Fibroblast of skin of left quadriceps (primary cell): ENCODE measurements around the gene SUGP2.

Experiments used
- DNase-seq, 2 experiments: peaks; one replicate each; pipeline ENCODE4 v3.0.0-alpha.2; 2013; ENCODE audit warnings: low read depth in 2 of 2

Gene SUGP2

DNA sequence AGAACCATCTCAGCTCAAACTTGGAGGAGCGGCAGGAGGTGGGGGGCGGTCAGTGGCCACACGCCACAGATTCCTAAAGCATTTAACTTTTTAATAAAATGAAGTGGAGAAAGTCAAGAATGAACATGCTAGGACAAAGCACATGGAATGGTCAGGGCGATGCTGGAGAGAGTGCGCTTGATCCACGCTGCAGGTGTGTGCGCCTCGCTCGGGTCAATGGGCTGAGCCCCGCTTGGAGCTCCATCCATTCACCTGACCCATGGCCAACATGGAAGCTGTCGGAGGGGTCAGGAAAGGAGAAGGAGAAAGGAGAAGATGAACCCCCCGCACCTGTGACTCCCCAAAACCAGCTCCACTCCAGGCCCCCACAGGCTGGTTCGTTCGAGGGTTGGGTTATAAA is 41.8 kb downstream of the SUGP2 start:
- no peak for DNase-seq

DNA sequence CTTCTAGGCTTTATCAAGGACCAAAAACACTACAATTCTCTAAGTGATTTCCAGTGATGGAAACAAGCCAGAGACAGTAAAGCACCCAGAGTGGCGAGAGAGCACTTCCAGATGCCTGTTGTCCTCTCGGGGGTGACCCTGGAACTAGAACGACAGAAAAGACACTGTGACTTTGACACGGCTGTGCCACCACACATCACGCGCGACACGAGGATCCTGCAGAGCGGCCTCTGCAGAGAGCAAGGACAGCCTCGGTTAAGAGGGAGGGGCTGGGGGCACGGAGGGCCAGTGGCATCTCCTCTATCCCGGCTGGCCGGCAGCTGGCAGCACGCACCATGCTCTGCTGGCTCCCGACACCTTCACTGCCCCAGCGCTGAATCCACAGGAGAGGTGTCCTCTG is 42.3 kb downstream of the SUGP2 start:
- no peak for DNase-seq

DNA sequence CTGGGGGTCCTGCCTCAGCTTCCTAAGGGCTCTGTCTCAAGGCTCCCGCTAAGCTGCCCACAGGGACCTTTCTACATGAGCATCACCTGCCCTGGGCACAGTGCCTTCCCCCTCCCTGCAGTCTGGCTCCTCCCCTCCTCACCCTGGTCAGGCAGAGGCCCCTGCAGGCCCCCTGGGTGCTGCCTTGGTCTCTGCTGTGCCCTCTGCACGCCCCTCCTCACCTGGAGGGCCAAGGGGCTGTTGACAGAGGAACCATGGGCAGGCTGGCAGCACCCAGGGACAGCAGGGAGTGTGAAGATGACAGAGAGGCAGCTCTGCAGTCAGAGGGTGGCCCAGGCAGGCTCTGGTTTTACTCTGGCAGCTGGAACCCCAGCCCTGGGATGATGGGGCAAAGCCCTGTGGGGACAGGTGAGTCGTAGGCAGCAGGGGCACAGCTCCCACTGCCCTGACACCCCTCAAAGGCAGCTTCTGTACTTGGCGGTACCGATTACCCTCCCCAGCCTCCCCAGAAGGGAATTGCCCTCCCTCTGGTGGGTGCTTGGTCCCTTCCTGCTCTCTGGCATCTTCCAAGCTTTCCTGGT is 43.1 kb downstream of the SUGP2 start:
- DNase-seq, result no peak

DNA sequence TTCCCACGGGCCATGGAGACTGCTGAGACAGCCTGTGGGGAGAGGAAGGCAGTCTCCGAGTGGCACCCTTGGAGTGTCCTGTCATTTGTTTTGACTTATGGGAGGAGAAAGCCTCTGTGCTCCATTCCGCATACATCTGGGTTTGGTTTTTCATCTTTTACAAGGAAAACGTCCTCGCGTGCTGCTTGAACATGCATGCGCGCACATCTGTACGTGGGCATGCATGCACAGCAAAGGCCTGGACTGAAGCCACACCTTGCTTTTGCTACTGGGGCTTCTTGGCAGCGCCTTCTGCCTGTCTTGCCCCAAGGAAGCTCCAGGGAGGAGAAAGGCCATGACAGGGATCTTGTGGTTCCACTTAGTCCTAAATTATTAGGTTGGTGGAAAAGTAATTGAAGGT is 44.0 kb downstream of the SUGP2 start:
- no peak for DNase-seq

DNA sequence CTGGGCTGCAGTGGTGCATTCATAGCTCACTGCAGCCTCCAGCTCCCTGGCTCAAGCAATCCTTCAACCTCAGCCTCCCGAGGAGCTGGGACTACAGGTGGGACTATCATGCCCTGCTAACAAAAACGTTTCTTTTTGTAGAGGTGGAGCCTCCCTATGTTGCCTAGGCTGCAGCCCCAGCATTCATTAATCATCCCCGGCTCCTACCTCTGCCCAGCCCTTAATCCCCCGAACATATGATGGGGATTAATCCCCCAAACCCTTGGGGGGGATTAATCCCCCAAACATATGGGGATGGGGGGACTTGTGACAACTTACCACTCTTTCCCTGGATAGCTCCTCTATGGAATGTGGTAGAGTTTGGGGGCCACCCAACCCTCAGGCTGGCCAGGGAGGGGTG is 45.9 kb downstream of the SUGP2 start:
- no peak for DNase-seq

DNA sequence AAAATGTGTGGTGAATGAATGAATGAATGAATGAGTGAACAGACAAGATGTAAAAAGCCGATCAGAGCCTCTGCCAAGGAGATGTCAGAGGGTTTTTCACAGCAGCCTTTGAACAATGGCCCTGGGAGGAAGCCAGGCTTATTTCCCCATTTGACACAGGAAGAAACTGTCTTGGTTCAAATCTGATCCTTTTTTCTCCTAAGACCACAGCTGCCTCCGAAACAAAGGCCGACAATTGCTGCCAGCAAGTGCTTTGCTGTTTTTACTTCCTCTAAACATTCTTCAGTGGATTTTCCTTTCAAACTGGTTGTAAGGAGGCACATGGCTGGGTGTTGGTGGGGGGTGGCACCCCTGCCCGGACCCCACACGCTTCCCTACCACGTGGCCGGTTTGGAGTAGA is 48.1 kb downstream of the SUGP2 start:
- no peak for DNase-seq

DNA sequence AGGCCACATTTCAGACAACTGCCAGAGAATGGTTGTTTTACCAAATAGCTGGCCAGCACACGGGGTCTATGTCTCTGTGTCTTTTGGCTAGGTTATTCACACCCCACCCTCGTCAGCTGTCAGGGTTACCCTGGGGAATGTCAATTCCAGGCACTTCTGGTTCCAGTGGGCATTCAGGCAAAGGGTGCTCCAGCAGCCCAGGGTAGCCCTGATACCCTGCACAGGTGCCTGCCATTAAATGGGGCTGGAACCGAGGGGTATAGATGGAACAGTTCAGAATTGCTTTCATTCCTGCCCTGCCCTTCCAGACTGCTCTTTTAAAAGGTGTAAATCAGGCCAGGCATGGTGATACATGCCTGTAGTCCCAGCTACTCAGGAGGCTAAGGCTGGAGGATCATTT is 49.1 kb downstream of the SUGP2 start:
- no peak for DNase-seq

DNA sequence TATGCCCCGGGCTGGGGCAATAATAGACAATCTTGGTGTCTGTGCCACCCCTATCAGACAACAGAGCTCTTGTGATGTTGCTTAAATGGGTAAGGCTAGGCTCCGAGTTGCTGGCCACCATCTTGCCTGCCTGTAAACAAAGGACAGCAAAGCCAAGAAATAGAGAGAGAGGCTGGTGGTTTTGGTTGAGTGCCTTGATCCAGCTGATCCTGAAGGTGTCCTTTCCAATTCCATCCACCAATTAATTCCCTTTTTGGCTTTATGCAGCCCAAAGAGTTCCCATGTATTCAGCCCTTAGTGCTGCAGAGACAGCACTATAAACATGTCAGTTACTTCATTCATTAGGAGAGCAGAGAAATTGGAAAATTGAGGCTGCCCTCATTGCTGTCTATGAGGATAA is 50.6 kb downstream of the SUGP2 start:
- no peak for DNase-seq

DNA sequence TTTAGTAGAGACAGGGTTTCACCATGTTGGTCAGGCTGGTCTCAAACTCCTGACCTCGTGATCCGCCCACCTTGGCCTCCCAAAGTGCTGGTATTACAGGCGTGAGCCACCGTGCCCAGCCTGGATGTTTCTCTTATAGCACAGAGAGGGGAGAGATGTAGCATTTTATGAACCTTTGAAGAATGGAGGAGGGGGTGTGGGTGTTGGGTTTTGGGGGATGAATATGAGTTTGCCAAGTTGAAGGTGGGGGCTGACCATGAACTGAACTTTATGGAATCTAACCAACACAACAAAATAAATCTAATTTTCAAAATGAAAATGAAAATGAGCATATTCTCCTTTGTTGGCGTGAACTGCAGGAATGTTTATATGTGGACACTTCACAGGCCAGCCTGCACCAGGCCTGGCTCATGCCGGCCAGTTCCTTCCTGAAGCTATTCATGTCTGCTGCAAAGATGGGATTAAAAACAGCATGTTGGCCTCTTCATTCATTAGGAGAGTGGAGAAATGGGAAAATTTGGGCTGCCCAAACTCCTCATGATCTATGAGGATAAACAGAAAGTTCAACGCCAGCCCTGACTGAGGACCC is 52.8 kb downstream of the SUGP2 start:
- DNase-seq, result no peak

DNA sequence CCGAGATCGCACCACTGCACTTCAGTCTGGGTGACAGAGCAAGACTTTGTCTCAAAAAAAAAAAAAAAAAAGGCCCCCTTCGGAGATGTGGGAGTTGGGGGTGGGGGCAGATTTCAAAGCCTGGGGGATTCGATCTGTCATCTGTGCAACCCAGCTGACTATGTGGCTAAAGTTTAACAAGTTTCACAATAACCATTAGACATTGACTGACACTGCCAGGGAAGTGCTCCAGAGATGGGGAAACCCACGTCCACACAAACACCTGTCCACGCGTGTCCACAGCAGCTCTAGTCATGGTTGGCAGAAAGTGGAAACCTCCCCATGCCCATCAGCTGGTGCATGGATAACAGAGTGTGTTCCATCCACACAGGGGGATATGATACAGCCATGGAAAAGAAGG is 54.7 kb downstream of the SUGP2 start:
- no peak for DNase-seq

DNA sequence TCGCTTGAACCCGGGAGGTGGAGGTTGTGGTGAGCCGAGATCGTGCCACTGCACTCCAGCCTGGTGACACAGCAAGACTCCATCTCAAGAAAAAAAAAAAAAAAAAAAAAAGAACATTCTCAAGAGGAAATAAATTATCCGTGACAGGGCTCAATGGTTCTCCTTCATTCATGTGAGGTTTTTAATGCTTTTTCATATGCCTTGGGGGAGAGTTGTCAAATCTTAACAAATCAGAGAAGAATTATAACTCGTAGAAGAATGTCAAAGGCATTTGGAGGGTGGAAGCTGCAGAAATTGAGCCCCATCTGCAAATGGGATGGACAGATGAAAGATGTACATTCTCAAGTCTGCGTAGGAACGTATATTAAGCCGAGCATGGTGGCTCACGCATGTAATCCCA is 57.4 kb downstream of the SUGP2 start:
- DNase-seq, result no peak

DNA sequence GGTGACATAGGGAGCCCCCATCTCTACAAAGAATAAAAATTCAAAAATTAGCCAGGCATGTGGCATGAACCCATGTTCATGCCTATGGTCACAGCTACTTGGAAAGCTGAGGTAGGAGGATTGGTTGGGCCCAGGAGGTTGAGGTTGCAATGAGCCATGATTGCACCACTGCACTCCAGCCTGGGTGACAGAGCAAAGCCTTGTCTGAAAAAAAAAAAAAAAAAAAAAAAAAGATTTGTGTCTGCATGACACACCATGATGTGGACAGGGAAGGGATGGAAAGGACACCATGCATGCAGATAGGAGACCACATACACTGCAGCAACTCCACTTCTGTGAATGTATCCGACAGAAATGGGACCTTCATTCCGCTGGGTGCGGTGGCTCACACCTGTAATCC is 58.3 kb downstream of the SUGP2 start:
- DNase-seq, result no peak

DNA sequence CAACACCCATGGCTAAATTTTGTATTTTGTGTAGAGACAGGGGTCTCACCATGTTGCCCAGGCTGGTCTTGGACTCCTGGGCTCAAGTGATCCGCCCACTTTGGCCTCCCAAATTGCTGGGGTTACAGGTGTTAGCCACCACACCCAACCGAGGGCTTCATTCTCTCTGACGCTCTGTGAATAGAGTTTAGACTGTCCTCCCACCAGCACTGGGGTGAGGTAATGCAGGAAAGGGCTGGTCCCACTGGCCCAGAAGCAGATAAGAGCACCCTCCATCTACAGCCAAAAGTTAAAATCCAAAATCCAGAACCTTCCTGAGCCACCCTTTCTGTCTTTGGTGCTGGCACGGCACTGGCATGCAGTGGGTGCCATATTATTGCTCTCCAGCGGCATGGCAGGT is 60.5 kb downstream of the SUGP2 start:
- no peak for DNase-seq

DNA sequence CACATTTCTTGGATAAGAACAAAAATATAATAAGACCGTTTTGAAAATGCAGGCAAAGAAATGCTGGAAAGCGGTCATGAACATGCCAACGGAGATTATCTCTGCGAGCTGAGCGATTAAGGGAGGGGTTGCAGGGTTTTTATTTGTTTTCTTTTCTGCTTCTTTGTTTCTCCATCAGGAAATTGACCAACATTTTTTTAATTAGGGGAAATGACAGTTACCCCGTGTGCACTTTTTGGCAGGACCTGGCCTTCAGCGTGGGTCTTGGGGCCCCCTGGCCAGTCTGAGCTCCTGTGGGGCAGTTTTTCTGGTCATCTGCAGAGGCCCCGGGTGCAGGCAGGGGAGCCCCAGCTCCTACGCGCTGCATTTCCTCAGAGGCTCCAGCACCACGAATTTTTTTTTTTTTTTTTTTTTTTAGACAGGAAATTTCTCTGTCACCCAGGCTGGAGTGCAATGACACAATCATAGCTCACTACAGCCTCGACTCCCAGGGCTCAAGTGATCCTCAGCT is 61.0 kb downstream of the SUGP2 start:
- no peak for DNase-seq

DNA sequence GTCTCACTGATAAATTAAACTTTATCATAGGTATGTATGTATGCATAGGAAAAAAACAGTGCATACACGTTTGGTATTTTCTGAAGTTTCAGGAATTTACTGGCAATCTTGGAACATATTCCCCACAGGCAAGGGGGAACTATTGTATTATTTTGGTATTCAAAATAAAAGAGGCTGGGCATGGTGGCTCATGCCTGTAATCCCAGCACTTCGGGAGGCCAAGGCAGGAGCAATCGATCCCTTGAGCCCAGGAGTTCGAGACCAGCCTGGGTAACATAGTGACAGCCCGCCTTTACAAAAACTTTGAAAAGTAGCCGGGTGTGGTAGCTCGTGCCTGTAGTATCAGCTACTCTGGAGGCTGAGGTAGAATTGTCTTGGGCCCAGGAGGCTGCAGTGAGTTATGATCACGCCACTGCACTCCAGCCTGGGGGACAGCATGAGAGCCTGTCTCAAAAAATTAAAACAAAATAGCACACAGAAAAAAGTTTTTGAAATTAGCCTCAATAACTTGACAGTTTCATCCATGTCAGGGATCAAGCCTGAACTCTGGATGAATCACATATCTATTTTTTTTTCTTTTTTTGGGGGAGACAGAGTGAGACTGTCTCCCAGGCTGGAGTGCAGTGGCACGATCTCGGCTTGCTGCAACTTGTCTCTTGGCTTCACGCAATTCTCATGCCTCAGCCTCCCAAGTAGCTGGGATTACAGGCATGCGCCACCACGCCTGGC is 63.2 kb downstream of the SUGP2 start:
- no peak for DNase-seq

DNA sequence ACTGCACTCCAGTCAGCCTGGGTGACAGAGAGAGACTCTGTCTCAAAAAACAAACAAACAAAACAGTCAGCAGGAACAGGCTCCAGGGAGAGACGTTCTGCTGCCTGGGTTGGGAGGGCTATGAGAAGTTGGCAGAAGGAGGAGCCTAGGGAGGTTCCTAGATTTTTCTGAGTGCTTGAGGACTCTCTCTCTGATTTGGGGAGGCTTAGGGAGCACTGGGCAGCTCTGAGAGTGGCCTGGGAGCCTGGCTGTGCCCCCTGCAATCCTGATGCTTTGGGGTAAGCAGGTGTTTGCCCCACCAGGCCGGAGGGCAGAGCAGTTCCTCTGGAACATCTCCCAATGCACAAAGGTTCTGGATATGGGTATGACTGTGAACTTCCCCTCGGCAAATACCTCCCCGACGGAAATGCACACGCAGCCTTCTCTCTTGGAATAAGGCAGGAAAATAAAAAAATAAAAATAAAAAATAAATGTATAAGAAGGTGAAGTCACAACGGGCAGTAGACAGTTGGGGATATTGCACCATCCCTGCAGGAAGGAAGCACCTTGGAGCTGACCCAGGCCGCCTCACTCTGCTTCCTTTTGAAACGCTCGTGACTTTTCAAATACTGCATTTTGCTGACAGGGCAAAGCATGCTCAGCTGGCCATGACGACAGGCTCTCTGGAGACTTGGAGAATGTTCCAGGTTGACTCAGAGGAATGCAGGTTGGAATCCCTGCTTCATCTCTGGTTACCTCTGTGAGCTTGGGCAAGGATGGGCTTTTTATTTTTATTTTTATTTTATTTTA is 65.8 kb downstream of the SUGP2 start:
- DNase-seq, result no peak

DNA sequence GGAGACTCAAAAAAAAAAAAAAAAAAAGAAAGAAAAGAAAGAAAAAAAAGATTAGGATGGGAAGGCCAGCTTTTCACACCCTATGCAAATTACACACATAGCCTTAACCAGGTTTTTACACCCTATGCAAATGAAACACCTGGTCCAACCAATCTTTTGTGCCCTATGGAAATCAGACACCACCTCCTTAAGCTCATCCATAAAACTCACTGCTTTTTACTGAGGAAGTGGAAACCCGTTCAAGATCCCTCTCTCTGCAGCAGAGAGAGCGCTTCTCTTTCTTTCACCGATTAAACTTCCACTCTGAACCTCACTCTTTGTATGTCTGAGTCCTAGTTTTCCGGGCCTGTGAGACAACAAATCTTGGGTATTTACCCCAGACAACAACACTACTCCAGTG is 67.0 kb downstream of the SUGP2 start:
- no peak for DNase-seq

DNA sequence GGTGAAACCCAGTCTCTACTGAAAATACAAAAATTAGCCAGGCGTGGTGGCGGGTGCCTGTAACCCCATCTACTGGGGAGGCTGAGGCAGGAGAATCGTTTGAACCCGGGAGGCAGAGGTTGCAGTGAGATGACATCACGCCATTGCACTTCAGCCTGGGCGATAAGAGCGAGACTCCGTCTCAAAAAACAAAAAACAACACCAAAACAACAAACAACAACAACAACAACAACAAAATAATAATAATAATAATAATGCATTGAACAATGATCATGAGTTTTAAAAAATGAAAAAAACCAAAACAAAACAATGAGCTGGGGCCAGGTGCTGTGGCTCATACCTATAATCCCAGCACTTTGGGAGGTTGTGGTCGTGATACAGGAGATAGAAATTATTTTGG is 69.2 kb downstream of the SUGP2 start:
- no peak for DNase-seq

DNA sequence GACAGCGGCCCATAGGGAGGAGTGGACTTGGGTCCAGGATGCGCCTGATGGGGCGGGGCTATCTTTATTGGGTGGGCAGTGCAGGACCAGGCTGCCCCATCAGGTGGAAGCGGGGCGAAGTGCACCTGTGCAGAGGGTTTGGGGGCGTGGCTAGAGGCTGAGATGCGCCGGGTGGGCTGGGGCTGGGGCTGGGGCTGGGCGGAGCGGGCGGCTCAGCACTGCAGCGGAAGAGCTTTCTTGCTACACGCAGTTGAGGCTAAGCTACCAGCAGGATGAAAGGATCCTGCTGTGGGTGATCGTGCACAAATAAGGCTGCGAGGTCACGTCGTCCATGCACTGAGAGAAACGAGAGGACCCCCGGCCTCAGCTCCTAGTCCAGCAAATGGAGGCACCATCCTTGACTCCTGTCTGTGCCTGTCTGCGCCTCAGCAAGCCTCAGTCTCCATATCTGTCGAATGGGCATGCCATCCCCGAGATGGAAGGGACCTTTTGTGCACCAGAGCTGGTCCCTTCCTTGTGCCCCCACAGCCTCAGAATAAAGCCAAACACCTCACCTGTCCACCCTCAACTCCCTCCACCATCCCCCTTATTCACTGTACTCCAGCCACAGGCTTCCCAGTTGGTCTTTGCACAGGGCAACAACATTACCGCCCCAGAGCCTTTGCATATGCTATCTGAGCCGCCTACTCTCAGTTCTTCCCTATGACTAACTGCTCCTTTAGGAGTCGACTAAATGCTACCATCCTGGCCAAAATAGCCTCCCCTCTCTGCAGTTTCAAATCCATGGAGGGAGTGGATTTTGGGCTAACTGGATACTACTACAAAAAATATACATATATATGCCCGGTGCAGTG is 71.3 kb downstream of the SUGP2 start:
- DNase-seq, result no peak

DNA sequence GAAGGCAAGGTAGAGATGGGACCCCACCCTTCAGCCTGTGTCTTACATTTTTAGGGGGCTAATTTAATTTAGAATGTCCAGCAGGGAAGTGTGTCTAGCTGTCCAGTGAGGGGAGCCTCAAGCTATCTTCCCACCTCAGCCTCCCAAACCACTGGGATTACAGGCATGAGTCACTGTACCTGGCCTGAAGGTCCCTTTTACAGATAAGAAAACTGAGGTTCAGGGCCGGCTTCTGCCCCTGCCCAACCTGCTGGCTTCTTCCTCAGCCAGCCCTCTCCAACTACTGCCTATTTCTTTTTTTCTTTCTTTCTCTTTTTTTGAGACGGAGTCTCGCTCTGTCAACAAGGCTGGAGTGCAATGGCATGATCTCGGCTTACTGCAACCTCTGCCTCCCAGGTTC is 72.9 kb downstream of the SUGP2 start:
- DNase-seq, result no peak

DNA sequence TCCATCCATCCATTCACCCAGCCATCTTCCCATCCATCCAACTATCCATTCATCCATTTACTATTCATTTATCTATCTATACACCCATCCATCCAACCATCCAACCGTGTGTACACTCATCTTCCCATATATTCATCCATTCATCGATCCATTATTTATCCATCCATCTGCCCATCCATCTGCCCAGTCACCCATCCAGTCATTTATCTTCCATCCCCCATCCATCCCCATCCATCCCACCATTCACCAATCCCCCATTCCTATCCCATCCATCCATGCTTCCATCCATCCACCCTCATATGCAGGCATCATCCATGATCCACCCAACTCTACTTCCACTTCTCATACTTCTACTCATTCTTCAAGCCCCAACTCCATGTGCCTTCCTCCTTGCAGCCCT is 78.3 kb downstream of the SUGP2 start:
- no peak for DNase-seq

DNA sequence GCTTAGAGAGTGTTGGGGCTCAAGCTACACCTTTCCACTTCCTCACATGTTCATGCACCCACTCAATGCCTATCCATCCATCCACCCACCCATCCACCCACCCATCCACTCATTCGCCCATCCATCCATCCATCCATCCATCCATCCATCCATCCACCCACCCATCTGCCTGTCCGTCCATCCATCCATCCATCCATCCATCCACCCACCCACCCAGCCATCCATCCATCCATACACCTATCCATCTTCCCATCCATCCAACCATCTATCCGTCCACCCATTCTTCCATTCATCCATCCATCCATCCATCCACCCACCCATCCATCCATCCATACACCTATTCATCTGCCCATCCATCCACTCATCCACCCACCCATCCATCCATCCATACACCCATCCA is 79.2 kb downstream of the SUGP2 start:
- no peak for DNase-seq
